Measurements from ENCODE around the gene KIAA0232.

The KIAA0232 gene

DNA sequence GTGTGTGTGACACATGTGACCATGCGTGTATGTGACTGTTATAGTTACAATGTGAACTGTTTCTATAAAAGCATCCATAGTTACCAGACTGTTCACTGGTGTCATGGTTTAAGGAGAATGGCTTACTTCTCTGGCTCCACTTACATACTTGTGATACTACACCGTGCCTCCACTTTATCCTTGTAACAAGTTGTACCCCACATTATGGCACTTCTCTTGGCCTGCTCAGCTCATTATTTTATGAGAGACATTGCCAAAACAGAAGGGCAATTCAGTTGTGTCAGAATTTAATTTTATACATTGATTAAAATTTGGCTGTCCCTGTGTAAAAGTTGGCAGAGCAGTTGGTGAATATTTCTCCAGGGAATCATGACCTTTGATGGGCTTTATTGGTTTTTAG, 64.7 kb downstream of the KIAA0232 start:
- DNase-seq (ENCODE audit: low read depth), result no peak

DNA sequence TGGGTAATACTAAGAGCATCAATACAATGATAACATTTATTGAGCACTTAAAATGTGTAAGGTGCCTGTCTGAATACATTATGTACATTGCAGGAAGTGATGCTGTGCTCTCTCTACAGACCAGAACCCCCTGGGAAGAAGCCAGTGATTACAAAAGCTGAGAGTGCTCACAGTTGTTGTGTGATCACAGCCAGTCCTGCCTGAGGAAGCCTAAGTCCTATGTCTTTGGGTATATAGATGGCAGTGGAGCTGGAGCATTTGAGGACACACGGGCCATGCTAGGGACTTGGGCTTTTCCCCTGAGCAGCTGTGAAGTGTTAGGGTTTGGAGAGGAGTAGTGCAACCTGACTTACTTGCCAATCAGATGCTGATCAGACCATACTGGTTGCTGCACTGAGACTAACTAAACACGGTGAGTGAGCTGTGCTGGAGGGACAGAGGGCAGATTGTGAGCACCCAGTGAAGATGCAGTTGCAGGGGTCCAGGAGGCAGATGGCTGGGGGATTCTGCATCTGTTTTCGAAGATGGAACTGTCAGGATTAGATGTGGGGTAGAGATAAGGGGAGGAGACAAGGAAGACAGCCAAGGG, 66.3 kb downstream of the KIAA0232 start:
- DNase-seq (ENCODE audit: low read depth), result no peak

DNA sequence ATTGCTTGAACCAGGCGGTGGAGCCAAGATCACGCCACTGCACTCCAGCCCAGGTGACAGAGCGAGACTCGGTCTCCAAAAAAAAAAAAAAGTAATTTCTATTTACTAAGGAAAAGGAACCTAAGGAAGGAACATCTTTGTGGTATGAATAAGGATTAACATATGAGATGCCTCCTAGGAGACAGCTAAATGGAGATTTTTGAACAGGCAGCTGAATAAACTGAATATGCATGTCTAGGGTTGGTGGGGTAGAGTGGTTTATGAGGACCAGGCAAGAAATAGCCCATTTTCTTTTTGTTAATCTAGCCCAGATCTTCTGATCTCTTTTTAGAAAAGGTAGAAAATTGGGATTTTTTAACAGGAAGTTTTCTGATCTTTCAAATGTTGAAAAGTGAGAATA, 67.2 kb downstream of the KIAA0232 start:
- DNase-seq (ENCODE audit: low read depth), result no peak

DNA sequence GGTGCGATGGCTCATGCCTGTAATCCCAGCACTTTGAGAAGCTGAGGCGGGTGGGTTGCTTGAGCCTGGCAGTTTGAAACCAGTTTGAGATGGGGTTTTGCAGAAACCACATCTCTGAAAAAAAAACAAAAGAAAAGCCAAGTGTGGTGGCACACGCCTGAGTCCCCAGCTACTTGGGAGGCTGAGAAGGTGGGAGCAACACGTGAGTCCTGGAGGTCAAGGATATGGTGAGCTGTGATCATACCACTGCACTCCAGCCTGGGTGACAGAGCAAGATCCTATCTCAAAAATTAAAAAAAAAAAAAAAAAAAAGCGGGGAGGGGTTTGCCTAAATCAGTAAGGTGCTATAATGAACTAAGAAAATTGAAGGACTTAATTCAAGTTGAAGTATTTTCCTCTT, 68.9 kb downstream of the KIAA0232 start:
- no peak for DNase-seq (ENCODE audit: low read depth)

DNA sequence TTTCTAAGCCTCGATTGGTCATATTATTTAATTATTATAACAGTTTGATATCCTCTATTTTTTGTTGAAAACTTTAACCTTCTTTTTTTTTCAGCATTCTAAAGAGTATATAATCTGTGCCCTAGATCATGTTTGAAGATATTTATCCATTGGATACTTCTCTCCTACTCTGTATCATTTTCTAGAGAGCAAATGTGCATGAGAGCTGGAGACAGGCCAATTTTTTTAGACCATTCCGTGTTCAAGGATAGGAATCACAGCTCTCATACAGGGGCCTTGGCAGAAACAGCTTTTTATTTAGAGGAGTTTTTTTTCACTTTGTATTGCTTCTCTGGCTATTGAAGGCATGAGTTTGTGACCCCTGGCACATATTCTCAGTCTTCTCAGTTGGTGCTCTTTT, 69.4 kb downstream of the KIAA0232 start:
- DNase-seq (ENCODE audit: low read depth), result no peak

DNA sequence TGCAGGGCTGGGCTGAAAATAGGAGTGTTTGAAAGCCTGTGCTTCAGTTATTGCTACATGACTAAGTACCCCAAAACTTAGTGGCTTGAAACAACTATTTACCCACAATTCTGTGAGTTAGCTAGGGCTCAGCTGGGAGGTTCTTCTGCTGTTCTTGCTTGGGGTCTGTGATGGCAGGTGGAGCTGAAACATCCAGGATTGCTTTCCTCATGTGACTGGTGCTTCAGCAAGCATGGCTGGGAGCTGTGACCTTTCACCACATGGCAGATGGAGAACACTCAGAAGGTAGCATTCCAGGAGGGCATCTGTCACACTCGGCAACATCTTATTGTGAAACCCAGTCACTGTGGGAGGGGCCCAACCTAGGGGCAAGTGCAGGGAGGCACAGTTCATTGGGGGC, 70.1 kb downstream of the KIAA0232 start:
- DNase-seq (ENCODE audit: low read depth), result no peak

DNA sequence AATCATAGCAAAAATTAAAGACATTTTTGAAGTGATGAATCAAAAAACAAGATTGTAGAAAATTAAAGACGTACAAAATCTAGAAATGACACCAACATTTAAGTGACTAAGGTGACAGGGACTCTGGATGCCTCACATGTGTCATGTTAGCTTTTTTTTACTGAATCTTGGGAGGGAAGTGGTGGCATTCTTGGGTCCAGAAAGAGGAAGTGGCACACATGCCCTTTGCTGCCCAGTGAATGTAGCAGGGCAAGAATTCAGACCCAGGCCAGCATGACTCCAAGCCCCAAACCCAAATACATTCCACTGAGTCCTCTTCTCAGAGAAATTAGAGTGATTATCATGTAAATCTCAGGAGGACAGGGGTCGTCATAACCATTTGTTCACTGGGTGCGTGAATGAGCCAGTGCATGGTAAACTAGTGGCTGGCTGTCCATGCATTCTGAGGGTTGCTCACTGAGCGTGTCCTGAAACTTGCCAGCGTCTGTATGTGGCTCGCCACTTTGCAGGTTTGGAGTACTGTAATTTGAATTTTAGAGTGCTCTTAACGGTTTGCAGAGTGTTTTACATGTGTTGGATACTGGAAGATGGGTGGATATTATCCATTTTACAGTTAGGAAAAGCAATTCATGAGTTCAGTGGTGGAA, 71.7 kb downstream of the KIAA0232 start:
- DNase-seq (ENCODE audit: low read depth), result no peak

DNA sequence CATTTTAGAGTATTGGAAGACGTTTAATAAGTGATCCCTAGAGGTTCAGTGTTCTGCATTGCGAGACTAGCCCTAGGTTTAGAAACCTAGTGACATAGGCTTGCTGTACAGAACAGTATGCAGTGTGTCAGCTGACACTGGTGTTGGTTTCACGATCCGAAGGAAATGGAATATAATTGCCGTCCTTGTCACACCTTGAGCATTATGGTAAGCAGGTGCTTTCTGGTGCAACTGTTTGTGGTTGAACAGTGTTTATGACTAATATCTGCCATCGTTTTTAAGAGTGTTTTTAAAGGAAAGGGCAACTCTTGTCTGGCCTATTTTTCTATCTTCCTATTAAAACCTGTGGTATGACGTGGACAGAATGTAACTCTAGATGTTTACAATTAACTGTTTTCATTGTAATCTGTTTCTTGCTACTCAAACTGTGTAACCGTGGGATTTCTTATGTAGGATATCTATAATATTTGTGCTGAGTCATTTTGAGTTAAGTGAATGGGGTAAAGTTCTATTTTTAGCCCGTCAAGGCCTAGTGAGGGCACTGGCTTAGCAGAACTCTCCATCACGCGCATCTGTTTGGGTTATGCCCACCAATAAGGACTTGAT, 73.3 kb downstream of the KIAA0232 start:
- DNase-seq (ENCODE audit: low read depth), result no peak

DNA sequence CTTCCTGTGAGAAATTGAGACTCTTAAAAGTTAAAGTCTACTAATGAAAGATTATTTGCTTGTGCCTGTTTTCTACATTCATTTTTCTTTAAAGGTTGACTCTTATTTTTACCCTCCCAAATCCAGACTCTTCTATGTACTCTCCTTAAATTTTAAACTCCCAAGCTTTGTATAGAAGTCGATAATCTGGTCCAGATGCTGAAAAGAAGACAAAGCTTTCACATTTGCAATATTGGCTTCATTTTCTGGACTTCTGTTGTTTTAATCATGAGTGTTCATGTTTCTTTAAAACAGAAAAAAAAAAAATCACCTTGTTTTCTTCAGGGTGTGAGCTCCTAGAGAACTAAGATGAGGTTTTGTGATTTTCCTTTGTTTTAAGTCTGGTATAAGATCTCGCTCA, 73.9 kb downstream of the KIAA0232 start:
- no peak for DNase-seq (ENCODE audit: low read depth)

DNA sequence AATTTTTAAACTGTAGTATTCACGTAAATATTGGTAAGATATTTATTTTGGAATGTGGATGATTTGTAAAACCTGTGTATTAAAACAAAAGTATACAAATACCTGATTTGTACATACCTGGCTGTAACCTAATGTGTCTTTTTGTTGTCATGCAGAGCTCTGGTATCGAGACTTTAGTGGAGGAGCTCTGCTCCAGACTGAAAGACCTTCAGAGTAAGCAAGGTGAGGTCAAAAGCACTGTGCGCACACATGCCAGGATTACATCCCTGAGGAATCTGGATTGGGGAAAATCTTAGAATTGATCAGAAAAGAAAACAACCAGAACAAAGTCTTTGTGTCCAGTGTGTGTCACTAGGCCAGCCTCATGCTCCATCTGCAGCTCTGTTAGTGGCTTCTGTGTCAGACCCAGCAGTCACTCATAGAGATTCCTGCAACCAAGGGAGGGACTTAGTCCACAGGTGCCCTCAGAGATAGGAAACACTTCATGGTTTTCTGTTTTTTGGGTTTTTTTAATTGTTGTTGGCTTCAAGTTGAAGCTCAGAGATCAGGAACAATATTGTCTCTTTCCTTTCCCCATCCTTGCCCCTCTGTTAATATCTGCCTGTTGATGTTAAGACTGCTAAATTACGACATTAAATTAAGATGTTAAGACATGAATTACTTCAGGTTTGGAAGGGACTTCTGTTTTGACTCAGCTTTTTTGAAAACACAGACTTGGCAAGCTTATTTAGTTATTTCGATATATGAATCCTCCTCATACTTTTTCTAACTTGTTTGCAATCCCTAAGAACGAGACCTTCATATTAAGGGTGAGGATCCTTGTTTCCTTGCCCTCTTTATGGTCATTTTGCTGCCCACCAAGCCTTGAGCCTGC, 74.7 kb downstream of the KIAA0232 start:
- no peak for DNase-seq (ENCODE audit: low read depth)

DNA sequence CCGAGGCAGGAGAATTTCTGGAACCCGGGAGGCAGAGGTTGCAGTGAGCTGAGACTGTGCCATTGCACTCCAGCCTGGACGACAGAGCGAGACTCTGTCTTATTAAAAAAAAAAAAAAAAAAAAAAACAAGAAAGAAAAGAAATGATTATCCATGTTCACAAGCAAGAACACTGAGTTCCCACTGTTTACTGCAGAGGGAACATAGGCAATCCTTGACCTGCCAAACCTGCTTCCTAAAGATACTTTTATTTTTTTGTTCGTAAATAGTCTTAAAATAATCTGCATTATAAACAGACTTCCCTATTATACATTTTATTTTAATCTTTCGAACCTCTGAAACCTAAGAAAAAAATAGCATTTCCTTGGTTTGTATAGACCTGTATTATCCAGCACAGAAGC, 76.5 kb downstream of the KIAA0232 start:
- DNase-seq (ENCODE audit: low read depth), result no peak

DNA sequence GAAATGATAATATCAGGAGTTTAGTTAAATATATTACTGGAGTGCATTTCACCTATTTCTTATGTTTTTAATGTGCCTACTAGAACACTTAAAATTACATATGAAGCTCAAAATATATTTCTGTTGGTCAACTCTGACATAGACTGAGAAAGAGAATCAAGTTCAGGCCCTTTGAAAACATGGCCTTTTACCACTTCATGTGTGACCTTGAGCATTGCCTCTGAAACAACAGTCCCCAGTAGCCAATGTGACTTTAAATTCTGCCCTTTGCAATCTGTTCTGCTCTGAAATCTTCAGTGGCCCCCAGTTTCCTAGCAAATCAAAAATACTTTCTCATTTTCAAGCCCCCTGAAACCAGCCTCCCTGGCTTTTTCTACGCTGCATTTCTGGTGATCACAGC, 77.0 kb downstream of the KIAA0232 start:
- DNase-seq (ENCODE audit: low read depth), result no peak

DNA sequence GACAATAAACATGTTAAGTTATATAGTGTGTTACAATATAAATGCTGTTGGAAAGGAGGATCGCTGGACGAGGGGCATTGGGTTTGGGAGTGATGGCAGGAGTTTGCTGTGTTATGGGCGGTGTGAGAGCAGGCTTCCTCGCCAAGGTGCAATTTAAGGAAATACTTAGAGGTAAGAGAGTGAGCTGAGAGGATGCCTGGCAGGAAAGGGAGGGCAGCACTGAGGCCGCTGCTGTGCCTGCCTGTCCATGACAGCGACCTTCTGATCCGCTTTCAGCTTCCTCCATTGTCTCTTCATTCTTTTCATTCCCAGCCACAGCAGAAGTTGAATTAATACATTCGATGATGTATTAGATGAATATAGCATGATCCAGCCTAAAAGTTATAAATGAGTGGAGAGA, 85.9 kb downstream of the KIAA0232 start:
- no peak for DNase-seq (ENCODE audit: low read depth)

DNA sequence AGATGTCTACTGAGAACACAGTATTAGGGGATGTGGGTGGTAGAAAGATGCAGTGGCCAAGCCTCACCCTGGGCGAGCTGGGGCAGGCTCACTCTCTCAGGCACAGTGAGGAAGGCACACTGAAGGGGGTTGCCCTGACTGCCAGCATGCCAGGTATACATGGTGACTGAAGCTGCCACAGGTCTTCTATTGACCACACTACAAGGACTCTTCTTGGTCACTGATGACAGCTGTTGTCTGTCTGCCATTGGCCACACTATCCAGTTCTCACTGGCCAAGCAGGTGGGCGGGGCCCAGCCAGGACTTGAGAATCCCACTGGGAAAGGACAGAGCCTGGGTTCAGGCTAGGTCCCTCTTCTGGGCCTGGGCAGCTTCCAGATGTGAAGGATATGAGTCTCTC, 87.4 kb downstream of the KIAA0232 start:
- DNase-seq (ENCODE audit: low read depth), result no peak

DNA sequence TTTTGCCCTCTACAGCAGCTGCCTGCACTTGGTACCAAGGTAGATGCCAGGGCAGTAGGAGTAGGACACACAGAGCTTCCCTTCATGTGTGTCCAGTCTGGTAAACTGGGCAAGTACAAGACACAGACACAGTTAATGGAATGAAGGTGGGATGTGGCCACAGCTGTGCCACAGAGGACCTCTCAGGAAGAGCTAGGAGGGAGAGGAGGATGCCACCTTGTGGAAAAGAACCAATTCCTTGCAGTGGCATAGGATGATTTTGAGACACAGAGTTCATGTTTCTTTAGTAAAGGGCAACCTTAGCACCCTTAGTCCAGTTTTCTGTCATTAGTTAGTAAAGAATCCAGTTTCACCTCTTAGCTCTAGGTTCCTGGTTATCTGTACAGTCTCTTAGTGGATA, 90.8 kb downstream of the KIAA0232 start:
- no peak for DNase-seq (ENCODE audit: low read depth)

DNA sequence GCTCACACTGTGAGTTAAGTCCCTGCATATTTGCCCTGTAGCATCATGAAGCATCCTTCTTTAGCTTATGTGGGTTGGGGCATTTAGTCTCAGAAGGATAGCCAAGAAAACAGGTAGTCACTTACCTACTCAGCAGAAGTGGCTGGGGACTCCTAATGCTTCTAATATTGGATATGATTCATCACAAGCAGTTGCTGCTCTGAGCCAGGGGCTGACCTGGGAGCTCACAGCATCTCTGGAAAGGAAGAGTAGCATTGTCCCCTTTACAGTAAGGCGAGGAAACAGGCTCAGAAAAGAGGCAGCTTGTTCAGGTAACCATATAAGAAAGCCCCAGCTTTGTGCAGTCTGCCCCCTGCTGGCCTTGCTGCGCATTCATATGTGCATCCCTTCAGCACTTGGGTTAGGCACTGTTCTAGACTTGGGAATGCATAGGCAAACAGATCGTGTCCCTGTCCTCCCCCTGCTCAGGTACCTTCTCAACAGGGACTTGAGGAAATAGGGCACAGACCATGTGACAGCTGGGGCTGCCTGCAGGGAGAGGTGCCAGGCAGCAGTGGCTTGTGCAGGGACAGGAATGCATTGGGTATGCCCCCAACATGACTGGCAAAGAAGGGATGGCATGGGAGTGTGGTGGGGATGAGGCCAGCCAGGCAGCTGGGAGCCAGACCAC, 91.4 kb downstream of the KIAA0232 start:
- DNase-seq (ENCODE audit: low read depth), result peak; percentile 64

DNA sequence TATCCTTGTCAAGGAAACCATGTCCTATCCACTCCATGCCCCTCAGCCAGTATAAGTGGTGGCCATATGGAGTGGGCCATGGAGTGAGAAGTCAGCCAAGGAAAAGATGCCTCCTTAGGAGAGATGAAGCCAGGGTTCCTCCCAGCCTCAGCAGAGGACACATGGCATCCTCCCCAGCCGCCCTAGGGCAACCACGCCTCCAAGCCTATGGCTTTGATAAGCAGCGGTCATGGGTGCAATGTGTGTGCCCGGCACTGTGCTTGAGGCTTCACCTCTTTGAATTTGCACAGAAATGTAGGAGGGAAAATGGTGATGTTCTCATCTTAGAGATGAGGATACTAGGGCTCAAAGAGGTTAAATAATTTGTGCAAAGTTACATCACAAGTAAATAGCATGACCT, 92.5 kb downstream of the KIAA0232 start:
- DNase-seq (ENCODE audit: low read depth), result no peak

DNA sequence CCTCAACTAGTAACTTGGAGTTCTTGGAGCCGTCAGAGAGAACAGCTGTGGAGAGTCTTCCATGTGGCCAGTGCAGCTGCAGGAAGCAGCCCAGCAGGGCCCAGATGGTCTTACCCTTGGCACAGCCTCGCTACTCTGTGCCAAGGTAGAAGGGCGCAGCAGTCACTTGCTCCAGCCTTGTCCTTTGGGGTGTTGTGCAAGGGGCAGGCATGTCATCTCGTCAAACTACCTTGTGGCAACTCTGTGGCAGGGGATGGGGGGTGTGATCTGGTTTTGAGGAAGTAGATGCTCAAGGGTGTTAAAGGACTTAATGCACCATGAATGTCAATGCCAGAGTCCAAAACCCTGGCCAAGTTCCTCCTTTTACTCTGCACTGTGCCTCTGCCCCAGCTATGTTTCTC, 92.9 kb downstream of the KIAA0232 start:
- DNase-seq (ENCODE audit: low read depth), result no peak

DNA sequence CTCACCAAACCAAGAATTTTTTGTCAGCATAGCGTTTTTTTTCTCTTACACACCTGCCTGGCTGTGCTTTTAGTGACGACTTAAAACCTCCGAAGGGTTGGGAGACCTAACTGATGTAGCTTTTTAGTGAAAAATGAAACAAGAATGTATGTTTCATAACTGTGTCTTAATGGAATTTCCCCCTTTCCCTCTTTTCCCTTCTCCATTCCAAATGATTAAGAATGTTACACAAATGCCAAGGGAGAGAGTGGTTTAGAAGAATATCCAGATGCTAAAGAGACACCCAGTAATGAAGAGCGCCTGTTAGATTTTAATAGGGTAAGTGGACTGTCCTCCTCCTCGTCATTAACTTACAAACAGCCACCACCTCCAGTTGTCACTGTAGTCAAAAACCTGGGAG, 93.9 kb downstream of the KIAA0232 start:
- no peak for DNase-seq (ENCODE audit: low read depth)

DNA sequence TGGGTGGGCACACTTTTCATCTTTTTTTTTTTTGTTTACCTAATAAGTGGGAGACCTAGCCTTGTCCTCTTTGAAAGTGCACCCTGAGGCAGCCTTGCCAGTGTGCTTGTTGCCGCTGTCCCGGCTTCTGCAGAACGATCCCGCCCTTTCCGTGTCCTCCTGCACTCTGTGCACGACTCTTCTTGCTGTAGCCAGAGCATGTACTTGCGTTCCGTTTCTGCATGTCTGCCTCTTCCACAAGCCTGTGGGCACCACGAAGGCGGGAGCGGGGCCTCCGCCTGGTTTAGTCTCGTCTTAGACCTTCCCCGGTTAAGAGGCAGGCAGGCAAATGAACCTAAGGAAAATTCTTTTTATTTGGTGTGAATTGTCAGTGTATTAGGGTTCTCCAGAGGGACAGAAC, 94.5 kb downstream of the KIAA0232 start:
- no peak for DNase-seq (ENCODE audit: low read depth)

DNA sequence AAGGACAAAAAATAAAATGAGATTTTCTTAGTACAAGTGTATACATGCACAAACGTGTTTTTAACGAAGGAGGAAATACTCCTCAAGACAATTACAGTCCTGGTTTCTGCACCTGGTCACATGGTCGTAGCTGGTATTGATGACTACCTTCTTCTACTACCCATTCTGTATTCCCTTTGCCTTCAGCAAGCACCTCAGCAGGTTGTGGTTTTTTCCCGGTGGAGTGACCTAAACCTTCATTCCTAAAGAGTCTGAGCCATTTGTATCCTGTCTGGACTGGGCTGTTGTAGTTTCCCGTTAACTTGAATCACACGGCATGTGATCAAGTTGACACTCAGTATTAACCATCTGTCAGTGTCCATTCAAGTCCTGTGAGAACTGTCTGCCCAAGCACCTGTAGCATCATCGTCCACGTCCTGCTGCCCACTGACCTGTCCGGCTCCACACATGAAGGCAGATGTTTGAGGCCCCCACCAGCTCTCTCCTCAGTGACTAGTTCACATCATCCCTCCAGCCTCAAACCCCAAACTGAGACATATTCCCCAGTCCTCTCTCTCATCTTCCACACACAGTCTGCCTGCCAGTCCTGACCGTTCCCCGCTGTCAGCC, 96.0 kb downstream of the KIAA0232 start:
- DNase-seq (ENCODE audit: low read depth), result no peak

DNA sequence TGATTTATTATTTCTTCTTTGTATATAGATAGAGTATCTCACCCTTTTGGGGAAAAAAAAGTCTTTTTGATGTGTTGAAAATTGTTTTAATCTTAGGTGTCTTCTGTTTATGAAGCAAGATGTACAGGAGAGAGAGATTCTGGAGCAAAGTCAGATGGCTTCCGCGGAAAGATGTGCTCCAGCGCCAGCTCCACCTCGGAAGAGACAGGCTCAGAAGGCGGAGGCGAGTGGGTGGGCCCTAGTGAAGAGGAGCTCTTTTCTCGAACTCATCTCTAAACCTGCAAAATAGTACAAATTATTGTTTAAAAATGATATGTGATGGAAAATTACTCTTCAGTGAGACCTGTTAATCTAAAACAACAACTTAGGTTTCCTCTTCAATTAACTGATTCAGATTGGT, 98.2 kb downstream of the KIAA0232 start:
- DNase-seq (ENCODE audit: low read depth), result no peak
